Pulmonary artery endothelial cell (primary cell): ENCODE results near the gene PIGM. TPM values are rescaled to one million over a fixed set of nuclear protein-coding genes. Genes with fewer than 3 reads are reported as not detected.

Experiments used
- DNase-seq: peaks from one replicate; pipeline ENCODE4 v3.0.0-alpha.2; 2011; ENCODE audit warnings: low read depth, low spot score
- total RNA-seq: library from RNA; depleted of rRNA; stranded (reverse); fragments of >200 nt; gene quantifications from 2 replicates; pipeline ENCODE4 v1.2.3, GENCODE V29; 2014

PIGM gene
- total RNA-seq, 1 donor from 2014 or later: 3.7 TPM

DNA sequence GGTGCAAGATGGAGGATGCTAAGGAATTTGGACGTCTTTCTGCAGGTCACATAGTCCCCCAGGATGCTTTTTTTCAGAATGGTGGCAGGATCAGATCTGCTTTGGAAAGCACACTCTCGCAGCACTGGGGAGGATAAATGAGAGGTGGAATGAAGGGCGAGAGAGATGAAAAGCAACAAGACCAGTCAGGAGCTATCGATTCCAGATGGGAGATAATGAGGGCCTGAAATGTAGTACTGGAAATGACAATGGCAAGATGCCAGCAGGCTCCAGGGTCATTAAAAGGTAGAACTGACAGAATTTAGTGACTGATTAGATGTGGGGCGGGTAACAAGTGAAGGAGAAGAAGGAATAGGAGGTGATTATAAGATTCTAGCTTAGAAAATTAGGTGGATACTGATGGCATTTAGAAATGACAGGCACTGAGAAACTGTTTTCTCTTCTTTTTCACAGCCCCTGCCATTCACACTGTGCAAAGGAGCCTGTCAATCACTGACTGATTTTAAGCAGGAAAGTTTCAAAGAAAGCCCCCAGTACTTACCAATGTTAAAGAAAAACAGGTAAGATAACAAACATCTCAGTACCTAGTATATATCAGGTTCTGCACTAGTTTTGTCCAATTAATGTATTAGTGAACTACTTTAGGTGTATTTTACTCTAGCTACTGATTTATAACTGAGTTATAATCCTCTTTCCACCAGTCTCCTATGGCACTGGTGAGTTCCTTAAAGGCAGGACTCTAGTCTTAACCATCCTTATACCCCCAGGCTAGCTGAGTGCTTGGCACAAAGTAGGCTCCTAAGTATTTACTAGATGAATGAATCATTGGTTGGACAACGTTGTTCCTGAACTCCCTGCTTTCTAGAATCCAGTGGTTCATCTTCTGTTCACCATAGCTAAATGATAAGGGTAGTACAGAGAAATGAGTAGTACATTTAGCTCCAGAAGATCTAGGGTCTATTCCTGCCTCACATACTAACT is 9.2 kb downstream of the PIGM start:
- DNase-seq: no peak

DNA sequence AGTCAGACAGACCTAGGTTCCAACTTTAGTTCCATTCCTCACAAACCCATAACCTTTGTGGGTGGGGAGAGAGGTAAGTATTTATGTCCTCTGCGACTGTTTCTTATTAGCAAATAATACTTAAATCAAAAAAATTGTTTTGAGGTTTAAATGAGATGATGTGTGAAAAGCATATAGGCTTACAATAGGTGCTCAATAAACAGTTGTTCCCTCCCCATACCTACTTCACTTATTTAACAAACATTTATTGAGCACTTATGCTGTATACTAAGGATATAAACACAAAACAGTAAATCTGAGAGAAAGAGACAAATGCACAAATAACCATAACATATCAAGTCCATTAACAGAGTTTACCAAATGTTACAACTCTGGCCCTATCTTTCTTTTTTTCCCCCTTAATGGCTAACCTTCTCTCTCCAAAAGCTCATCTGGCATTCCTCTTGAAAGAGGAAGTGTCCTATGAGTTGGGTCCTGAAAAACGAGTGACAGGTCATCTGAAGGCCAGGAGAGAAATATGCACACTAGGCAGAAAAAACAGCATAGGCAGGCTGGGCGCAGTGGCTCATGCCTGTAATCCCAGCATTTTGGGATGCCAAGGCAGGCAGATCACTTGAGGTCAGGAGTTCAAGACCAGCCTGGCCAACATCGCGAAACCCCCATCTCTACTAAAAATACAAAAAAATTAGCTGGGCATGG is 10.3 kb downstream of the PIGM start:
- DNase-seq: no peak

DNA sequence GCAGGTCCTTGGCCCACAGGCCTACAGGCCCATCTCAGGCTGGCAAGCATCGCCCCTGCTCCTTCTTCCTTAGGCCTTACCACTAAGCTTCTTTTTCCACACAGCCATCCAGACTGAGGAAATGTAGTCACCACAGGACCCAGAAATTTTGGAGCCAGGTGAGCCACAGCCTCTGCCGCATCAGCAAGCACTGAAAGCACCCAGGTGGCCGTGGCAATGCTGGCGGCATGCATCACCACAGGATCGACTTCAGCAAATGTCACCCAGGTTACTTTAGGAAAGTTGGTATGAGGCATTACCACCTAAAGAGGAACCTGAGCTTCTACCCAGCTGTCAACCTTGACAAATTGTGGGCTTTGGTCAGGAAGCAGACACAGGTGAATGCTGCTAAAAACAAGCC is 11.6 kb downstream of the PIGM start:
- no peak for DNase-seq

DNA sequence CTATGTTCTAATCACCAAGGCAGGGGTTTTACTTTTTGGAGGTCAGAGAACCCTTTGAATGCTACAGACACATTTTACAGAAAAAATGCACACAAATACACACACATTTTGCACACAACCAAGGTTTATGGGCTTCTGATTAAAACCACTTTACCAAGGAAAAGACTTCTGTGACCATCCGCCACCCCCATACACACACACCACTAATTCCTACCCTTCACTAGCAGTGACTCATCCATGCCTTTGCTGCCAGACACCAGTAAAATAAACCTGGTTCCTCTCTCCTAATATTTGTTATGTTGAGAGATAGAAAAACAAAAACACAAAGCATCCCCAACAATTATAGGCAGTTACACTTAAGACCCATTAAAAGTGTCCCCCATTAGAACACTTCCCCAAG is 12.9 kb downstream of the PIGM start:
- DNase-seq: no peak

DNA sequence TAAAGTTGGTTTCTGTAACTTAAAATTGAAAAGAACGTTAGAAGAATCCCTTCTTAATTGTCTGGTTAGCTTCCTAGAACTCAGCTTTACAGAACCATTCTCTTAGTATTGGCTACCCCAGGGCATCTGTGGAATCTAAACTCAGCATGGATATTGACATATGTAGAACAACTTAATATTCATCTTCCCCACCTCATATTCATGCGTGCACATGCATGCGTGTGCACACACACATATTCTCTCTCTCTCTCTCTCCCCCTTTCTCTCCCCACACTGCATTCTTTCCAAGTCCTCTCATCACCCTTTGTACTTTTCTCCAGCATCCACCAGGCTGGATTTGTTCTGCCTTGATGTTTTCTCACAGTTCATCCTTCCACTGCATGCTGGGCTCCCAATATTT is 13.4 kb downstream of the PIGM start:
- DNase-seq: no peak

DNA sequence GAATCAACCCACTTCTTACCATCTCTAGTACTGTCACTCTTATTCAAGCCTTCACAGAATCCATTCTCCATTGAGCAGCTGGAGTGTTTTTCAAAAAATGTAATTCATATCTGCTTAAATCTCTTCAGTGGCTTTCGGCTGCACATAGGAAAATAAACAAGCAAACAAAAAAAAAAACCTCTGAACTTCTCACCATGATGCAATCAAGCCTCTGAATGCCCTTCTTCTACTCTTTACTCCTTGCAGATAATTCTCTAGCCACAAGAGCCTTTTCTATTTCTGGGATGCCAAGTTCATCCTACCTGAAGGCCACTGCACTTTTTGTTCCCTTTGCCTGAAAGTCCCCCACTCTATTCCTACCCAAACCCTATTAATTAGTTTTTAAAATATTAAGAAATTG is 14.2 kb downstream of the PIGM start:
- DNase-seq: no peak

DNA sequence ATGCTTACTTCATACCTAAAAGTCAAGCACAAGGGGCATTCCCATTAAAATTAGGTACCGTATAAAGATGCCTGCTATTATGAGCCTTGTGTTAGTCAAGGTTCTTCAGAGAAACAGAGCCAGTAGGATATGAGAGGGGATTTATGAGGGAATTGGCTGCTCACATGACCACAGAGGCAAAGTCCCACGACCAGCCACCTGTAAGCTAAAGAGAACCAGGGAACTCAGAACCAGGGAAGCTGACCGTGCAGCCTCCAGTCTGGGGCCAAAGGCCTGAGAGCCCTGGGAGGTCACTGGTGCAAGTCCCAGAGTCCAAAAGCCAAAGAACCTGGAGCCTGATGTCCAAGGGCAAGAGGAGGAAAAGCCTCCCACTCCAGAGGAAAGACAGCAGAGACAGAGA is 20.0 kb downstream of the PIGM start:
- DNase-seq: no peak

DNA sequence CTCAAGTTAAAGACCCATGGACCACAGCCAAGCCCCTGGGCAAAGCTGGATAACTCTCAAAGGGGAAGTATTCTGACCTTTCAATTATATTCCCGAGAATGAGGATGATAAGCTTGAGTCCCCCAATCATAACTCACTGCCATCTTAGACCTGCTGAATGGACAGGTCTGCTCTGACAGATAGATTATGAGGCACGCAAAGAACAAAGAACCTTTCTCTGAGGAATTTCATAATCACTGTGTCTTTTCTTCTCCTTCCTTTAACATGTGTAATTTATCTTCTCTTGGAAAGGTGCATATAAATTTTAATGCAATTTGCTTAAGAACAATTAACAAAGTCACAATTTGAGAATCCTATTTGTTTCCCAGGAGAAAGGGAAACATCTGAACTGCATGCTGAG is 22.0 kb downstream of the PIGM start:
- no peak for DNase-seq

DNA sequence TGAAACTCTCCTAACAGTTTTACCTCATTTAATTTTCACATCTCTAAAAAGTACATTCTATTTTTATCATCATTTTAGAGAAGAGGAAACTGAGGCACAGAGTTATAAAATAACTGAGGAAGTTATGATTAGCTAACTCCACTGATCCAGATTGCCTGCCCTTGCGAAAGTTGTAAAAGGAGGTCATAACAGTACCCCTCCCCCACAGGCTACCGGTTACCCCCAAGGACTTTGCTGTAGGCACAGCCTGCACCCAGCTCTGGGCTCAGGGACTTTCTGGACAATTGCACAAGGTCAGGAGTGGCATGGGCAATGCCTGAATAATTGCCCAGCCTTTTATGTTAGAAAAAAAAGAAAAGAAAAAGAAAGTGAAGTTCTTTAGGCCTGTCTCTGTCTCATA is 22.7 kb downstream of the PIGM start:
- no peak for DNase-seq

DNA sequence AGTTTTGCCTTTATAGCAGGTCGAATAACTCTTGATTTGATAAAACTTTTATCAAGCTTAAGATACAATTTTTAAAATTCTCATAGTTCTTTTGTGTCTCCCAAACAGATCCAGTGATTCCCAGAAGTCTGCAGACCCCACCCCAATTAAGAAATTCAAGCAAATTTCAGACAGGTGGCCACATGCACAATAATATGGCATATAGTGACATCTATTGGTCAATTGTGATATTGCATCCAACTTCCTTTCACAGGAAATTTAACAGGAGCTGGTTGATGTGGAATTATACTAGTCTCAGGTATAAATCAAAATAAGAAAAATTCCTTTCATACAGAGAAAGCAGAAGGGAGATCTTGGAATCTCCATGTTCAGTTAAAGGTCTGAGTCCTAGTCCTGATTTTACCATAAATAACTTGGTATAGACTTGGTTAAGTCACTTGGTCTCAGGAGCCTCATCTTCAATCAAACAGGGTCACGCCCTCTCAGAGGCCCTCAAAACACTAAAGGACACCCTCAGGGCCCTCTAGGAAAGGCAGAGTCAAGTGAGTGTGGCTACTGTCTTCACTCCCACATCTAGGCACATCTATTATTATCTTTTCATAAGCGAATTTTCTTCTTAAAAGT is 24.1 kb downstream of the PIGM start:
- no peak for DNase-seq

DNA sequence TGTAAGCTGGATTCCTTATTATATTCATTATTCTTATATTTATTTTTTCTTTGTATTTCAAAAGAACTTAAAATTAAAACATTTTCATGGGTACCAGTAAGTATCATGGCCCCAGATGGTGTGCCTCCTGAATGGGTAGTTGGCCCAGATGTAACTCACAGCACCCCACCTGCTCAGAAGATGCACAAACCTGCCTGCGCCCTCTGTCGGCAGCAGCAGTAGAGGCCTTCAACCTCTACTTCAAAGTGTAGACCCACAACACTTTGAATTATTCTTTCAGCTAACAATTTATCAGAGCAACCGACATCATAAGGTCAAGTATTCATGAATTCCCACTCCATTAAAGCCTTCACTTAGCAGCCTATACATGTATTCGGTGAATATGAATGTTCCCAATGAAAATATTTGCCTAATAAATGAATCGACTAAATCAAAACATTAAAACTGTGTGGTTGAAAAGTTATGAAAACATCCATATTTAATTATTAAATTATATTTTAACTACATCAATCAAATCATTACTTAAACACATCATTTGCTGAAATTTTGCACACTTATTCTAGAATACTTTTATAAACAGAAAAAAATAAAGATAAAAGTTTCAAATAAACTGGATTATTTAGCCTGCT is 25.4 kb downstream of the PIGM start:
- no peak for DNase-seq

DNA sequence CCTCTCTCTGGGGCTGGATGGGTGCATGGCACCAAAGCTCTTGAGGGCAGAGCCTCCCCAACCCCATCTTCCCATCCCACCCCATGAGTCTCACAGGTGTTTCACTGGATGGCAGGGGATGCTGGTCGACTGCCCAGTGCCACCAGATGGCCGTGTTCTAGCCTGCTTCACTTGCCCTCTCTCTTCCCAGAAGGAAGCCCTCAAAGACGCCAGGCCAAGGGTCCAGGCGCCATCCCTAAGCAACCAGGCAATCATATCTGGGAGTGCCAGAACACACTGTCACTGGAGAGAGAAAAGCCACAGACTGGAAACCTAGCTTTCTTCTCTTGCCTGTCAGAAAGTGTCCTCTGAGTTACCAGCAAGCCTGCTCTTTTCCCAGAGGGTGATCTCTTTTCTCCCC is 26.7 kb downstream of the PIGM start:
- DNase-seq: no peak

GRCh38 chr1:160004425-160004824 is 27.4 kb downstream of the PIGM start:
- DNase-seq: no peak

GRCh38 chr1:160004001-160004400 is 27.8 kb downstream of the PIGM start:
- DNase-seq: no peak

DNA sequence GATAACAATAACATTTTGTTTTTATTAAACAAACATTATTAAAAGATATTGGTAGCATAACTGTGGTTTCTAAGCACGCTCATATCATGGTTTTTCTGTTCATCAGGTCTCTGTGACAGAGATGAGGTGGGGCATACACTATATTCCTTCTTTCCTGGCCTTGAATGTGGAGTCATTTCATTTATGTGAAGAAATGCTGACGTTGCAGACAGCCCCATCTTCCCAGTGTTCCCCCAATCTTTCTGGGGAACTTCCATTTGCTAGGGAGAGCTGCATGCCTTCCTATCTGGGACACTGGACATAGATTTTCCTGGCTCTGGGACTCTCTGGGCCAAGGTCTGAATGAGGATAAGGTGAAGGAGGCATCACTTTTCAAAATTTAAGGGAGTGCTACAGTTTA is 30.4 kb downstream of the PIGM start:
- no peak for DNase-seq

DNA sequence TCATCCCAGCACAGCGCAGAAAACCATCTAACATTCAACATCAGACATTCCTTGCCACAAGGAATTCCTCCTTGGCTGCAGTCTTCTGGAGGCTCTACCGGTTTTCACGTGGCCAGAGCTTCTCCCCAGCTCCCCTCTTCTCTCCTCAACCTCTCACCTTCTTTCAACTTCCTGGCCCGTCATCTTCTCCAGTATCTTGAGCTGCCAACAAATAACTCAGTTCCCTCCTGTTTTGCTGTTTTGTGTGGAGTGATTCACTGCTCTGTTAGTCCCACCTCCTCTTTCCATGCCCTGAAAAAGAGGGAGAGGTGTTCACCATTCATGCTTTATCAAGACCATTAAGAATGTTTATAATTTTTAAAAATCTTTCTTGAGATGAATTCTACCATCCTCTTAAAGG is 32.6 kb downstream of the PIGM start:
- no peak for DNase-seq

GRCh38 chr1:159996653-159997052 is 35.1 kb downstream of the PIGM start:
- no peak for DNase-seq

DNA sequence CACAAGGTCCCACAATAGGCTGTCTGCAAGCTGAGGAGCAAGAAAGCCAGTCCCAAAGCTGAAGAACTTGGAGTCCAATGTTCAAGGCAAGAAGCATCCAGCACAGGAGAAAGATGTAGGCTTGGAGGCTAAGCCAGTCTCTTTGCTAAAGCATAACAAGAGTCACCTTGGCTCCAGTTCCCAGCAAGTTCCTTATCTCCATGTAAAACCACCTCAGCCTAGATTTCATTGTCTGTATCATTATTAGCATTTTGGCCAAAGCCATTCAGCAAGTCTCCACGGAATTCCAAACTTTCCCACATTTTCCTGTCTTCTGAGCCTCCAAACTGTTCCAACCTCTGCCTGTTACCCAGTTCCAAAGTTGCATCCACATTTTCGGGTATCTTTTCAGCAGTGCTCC is 36.9 kb downstream of the PIGM start:
- DNase-seq: no peak

DNA sequence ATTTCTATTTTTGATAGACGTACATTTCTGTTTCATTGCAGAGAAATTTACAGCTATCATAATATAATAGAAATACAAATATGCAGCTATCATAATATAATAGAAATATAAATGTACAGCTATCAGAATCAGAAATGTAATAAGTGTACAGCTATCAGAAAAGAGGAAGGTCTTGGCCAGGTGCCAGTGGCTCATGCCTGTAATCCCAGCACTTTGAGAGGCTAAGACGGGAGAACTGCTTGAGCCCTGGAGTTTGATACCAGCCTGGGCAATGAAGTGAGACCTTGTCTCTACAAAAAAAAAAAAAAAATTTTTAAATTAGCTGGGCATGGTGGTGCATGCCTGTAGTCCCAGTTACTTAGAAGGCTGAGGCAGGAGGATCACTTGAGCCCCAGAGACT is 37.9 kb downstream of the PIGM start:
- no peak for DNase-seq

DNA sequence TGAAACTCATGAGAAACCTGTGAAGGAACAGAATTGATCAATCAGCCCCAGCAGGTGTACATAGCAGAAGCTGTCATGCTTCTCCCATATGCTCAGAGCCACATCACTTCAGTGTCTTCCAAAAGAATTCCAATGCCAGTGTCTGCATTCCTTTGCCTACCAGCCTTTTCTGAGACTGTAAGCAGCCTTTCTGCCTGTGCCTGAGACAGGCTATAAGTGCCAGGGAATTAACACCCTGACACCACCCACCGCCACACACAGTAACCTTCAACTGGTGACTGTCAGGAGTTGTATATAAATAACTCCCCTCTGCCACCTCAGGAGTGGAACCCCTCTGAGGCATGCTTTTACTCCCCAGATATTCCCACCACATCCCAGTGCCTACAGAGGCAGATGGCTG is 39.6 kb downstream of the PIGM start:
- DNase-seq: no peak

- no peak for DNase-seq
Observed at GRCh38 chr1:159991513-159991912, 40.3 kb downstream of the PIGM start.

DNA sequence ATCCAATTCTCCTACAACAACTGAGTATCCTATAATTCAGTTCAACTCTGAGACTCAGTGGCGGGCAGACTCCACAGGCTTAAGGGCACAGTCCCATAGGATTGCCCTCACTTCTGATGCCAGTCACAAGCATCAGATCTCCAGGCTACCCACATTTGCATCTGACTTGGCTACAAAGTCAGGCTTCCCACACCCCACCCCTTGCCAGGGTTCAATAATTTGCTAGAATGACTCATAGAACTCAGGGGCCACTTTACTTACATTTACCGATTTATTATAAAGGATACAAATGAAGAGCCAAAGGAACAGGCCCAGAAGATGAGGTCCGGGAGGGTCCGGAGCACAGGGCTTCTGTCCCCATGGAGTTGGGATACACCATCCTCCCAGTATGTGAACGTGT is 41.8 kb downstream of the PIGM start:
- no peak for DNase-seq
